A673 (cell line): ENCODE results near the gene RITA1.

Experiments
- CTCF ChIP-seq: fragments of 300-800, 200-600 bp; sonication (generic); conservative IDR thresholded peaks from 2 replicates; pipeline ENCODE4 v1.5.1; 2017; ENCODE audit warnings: low read depth, mild to moderate bottlenecking, antibody characterized with exemption, low read length, moderate library complexity, mixed read lengths
- EZH2 ChIP-seq: fragments of 200-600 bp; sonication (generic); IDR thresholded peaks from 2 replicates; pipeline ENCODE4 v1.6.1; 2017; ENCODE audit warnings: borderline replicate concordance, low read depth, mild to moderate bottlenecking, mixed read lengths, antibody characterized with exemption, low read length; ENCODE audit not compliant: poor library complexity, severe bottlenecking

DNA sequence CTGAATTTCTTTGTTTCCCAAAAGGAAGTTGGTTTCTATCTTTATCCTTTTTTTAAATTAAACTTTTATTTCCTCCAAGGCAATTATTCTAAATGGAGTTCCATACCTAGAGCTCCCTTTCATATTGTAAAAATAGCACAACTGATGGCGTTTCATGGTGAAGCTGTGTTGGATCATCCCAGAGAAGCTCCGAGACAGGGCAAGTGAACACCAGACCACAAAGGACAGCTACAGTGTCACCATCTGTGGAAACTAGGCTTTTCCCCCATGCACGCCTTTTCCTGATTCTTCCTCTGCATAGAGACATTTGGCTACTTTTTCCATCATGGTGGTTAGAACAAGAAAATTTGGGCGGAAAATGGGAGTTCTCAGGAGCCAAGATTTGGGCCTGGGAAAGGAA lies 48.4 kb downstream of the RITA1 start:
- TF ChIP-seq CTCF (no peak), EZH2 (no peak)
